SK-N-SH treated with all-trans-retinoic acid at 6 μM for 48 hours (cell line): ENCODE measurements around the gene SPATA21.

Experiments used
- ATAC-seq: fragments of 200-7000 bp; cut with Tn5 transposase; 3 replicates; pipeline ENCODE4 v1.9.1; 2020; ENCODE audit warnings: mild to moderate bottlenecking, moderate library complexity
- ARNTL ChIP-seq: fragments of 450-650 bp; formaldehyde crosslinking; IDR thresholded peaks from 2 replicates; pipeline ENCODE4 v1.5.0; 2020; ENCODE audit warnings: low read depth, mild to moderate bottlenecking, moderate library complexity, borderline replicate concordance
- BACH2 ChIP-seq: fragments of 250-450 bp; sonication (Bioruptor Pico); IDR thresholded peaks from 2 replicates; pipeline ENCODE4 v1.9.0; 2021; ENCODE audit warnings: mild to moderate bottlenecking, borderline replicate concordance
- CSDC2 ChIP-seq: fragments of 250-450 bp; sonication (Bioruptor Pico); IDR thresholded peaks from 2 replicates; pipeline ENCODE4 v1.5.0; 2020; ENCODE audit warnings: mild to moderate bottlenecking, moderate library complexity
- CSRNP3 ChIP-seq: fragments of 250-450 bp; sonication (Bioruptor Pico); IDR thresholded peaks from 2 replicates; pipeline ENCODE4 v1.5.1; 2021; ENCODE audit warnings: mild to moderate bottlenecking, moderate library complexity
- GLIS3 ChIP-seq: fragments of 250-450 bp; sonication (Bioruptor Pico); IDR thresholded peaks from 2 replicates; pipeline ENCODE4 v1.5.0; 2020; ENCODE audit warnings: mild to moderate bottlenecking, moderate library complexity
- OSR1 ChIP-seq: fragments of 250-450 bp; sonication (Bioruptor Pico); IDR thresholded peaks from 2 replicates; pipeline ENCODE4 v1.8.0; 2022; ENCODE audit warnings: moderate library complexity, mild to moderate bottlenecking, inconsistent platforms
- POU6F1 ChIP-seq: fragments of 250-450 bp; sonication (Bioruptor Pico); IDR thresholded peaks from 2 replicates; pipeline ENCODE4 v1.8.0; 2021; ENCODE audit warnings: low read depth, mild to moderate bottlenecking, moderate library complexity, borderline replicate concordance
- PPARA ChIP-seq: fragments of 250-450 bp; sonication (Bioruptor Pico); IDR thresholded peaks from 2 replicates; pipeline ENCODE4 v1.5.0; 2020; ENCODE audit warnings: mild to moderate bottlenecking, borderline replicate concordance
- RARB ChIP-seq: fragments of 250-450 bp; sonication (Bioruptor Pico); IDR thresholded peaks from 2 replicates; pipeline ENCODE4 v1.8.0; 2021; ENCODE audit warnings: mild to moderate bottlenecking, moderate library complexity
- SNAI2 ChIP-seq: fragments of 250-450 bp; sonication (Bioruptor Pico); IDR thresholded peaks from 2 replicates; pipeline ENCODE4 v1.5.0; 2020; ENCODE audit warnings: mild to moderate bottlenecking, moderate library complexity
- TCF4 ChIP-seq: fragments of 250-450 bp; sonication (Bioruptor Pico); IDR thresholded peaks from 2 replicates; pipeline ENCODE4 v1.8.0; 2021; ENCODE audit warnings: mild to moderate bottlenecking, moderate library complexity, borderline replicate concordance
- TSHZ2 ChIP-seq: fragments of 250-450 bp; sonication (Bioruptor Pico); IDR thresholded peaks from 2 replicates; pipeline ENCODE4 v1.5.0; 2020; ENCODE audit warnings: mild to moderate bottlenecking, moderate library complexity
- ZC3H10 ChIP-seq: fragments of 250-450 bp; sonication (Bioruptor Pico); IDR thresholded peaks from 2 replicates; pipeline ENCODE4 v1.5.1; 2021; ENCODE audit warnings: mild to moderate bottlenecking, moderate library complexity
- ZFP3 ChIP-seq: fragments of 250-450 bp; sonication (Bioruptor Pico); IDR thresholded peaks from 2 replicates; pipeline ENCODE4 v1.5.0; 2020; ENCODE audit warnings: mild to moderate bottlenecking, moderate library complexity
- ZFP30 ChIP-seq: fragments of 450-650 bp; formaldehyde crosslinking; IDR thresholded peaks from 2 replicates; pipeline ENCODE4 v1.5.0; 2022; ENCODE audit warnings: mild to moderate bottlenecking, moderate library complexity
- ZNF565 ChIP-seq: fragments of 450-650 bp; formaldehyde crosslinking; conservative IDR thresholded peaks from 2 replicates; pipeline ENCODE4 v1.5.0; 2020; ENCODE audit warnings: low read depth, mild to moderate bottlenecking, moderate library complexity
- TF ChIP-seq, protein P1 (sequence below): fragments of 250-450 bp; sonication (Bioruptor Pico); IDR thresholded peaks from 2 replicates; pipeline ENCODE4 v1.5.1; 2020; ENCODE audit warnings: low read depth, mild to moderate bottlenecking, moderate library complexity
- TF ChIP-seq, protein P2 (sequence below): fragments of 250-450 bp; sonication (Bioruptor Pico); IDR thresholded peaks from 2 replicates; pipeline ENCODE4 v1.8.0; 2020; ENCODE audit warnings: mild to moderate bottlenecking, moderate library complexity, borderline replicate concordance

Gene SPATA21

DNA sequence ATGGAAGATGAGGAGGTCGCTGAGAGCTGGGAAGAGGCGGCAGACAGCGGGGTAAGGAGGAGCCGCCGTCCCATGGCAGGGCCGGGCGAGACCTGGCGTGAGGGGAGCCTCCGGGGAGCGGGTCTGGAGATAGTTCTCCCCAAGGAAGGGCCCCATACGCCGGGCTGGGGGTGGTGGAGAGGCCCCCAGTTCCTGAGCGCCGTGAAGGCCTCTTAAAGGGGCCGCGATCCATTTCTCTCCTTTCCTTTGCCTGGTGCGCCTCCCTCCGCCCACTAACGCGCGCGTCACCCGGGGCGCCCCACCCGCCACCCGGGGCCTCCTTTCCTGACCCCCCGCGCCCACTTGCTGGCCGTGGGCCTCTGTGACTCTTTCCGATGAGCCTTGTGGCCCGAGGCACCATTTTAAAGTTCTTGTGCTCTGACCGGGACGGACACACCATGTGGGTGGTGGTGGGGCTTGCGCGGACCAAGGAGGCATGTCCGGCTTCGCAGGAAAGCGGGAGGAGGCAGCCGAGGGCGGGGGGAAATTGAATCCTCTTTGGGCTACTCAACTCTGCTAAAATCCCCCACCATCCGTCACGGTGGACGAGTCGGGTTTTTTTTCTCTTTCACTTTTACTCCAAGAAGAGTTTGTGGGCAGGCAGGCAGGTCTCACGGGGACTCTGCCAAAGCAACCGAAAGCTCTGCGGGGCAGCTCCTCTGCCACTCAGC, 69.8 kb downstream of the SPATA21 start:
- TF ChIP-seq BACH2 (CRISPR knock-in tag) = no peak
- TF ChIP-seq TCF4 (CRISPR knock-in tag) = no peak
- no peak for TF ChIP-seq GLIS3
- TF ChIP-seq CSDC2 (CRISPR knock-in tag) = no peak
- TF ChIP-seq CSRNP3 (CRISPR knock-in tag) = no peak
- TF ChIP-seq ZNF565 (CRISPR knock-in tag) = no peak
- no peak for TF ChIP-seq ZFP3 (CRISPR knock-in tag)
- TF ChIP-seq, protein P1, sequence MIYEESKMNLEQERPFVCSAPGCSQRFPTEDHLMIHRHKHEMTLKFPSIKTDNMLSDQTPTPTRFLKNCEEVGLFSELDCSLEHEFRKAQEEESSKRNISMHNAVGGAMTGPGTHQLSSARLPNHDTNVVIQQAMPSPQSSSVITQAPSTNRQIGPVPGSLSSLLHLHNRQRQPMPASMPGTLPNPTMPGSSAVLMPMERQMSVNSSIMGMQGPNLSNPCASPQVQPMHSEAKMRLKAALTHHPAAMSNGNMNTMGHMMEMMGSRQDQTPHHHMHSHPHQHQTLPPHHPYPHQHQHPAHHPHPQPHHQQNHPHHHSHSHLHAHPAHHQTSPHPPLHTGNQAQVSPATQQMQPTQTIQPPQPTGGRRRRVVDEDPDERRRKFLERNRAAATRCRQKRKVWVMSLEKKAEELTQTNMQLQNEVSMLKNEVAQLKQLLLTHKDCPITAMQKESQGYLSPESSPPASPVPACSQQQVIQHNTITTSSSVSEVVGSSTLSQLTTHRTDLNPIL (CRISPR knock-in tag) = no peak
- no peak for TF ChIP-seq OSR1 (CRISPR knock-in tag)
- no peak for TF ChIP-seq POU6F1 (CRISPR knock-in tag)
- TF ChIP-seq TSHZ2 (CRISPR knock-in tag) = no peak
- TF ChIP-seq, protein P2, sequence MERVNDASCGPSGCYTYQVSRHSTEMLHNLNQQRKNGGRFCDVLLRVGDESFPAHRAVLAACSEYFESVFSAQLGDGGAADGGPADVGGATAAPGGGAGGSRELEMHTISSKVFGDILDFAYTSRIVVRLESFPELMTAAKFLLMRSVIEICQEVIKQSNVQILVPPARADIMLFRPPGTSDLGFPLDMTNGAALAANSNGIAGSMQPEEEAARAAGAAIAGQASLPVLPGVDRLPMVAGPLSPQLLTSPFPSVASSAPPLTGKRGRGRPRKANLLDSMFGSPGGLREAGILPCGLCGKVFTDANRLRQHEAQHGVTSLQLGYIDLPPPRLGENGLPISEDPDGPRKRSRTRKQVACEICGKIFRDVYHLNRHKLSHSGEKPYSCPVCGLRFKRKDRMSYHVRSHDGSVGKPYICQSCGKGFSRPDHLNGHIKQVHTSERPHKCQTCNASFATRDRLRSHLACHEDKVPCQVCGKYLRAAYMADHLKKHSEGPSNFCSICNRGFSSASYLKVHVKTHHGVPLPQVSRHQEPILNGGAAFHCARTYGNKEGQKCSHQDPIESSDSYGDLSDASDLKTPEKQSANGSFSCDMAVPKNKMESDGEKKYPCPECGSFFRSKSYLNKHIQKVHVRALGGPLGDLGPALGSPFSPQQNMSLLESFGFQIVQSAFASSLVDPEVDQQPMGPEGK (CRISPR knock-in tag) = no peak
- TF ChIP-seq RARB (CRISPR knock-in tag) = no peak
- ATAC-seq = peak; percentile 82

GRCh38 chr1:16366722-16367257, 70.4 kb downstream of the SPATA21 start, which contains the start of gene SZRD1:
Gene SZRD1 (plus strand): TSS chr1:16367242. CDS start chr1:16367258, 16 bp downstream.
- peak; percentile 87 for ATAC-seq
- TF ChIP-seq PPARA (CRISPR knock-in tag) (no peak), ZFP30 (CRISPR knock-in tag) (no peak), POU6F1 (CRISPR knock-in tag) (no peak), TSHZ2 (CRISPR knock-in tag) (peak; percentile 59), OSR1 (CRISPR knock-in tag) (no peak), CSDC2 (CRISPR knock-in tag) (peak; percentile 18; the same call in 1 of the 2 replicates), ZC3H10 (CRISPR knock-in tag) (no peak), ARNTL (no peak), SNAI2 (CRISPR knock-in tag) (no peak), GLIS3 (no peak)
- TF ChIP-seq, protein P2 (CRISPR knock-in tag) = no peak
